Spleen (tissue), 11 donors: Measurements from ENCODE around the gene FBN3. TPM values are rescaled to one million over a fixed set of nuclear protein-coding genes. Genes with fewer than 3 reads are reported as not detected.
A peak's percentile ranks its signal among the peaks of the same experiment; 100 is the strongest.

Experiments
- DNase-seq: peaks from one replicate; pipeline ENCODE4 v3.0.0-alpha.2; 2020
- H3K27ac ChIP-seq, 8 donors: fragments of 200-600 bp; sonication (generic) in 7 of 8; 1 replicate in 4 of 8; 2 replicates in 4 of 8; pipeline versions ENCODE4 v1.5.0 to v1.8.0; 2016 to 2021; ENCODE audit warnings: inconsistent platforms in 4 of 8, mild to moderate bottlenecking in 4 of 8, moderate library complexity in 1 of 8
- H3K27me3 ChIP-seq, 7 donors: fragments of 200-600 bp; sonication (generic) in 6 of 7; replicated peaks in 1 of 7; 1 replicate in 4 of 7; 2 replicates in 3 of 7; pipeline versions ENCODE4 v1.5.0 to v1.8.0; 2016 to 2021; ENCODE audit warnings: inconsistent platforms in 3 of 7, mild to moderate bottlenecking in 1 of 7
- H3K36me3 ChIP-seq, 6 donors: fragments of 200-600 bp; sonication (generic) in 5 of 6; 1 replicate in 4 of 6; 2 replicates in 2 of 6; pipeline versions ENCODE4 v1.5.0 to v1.8.0; 2016 to 2021; ENCODE audit warnings: inconsistent platforms in 2 of 6
- H3K4me1 ChIP-seq, 6 donors: fragments of 200-600 bp; sonication (generic) in 5 of 6; 1 replicate in 3 of 6; 2 replicates in 3 of 6; pipeline versions ENCODE4 v1.5.0 to v1.8.0; 2016 to 2021; ENCODE audit warnings: inconsistent platforms in 3 of 6
- H3K4me3 ChIP-seq, 8 donors: fragments of 200-600 bp; sonication (generic) in 7 of 8; 1 replicate in 4 of 8; 2 replicates in 4 of 8; pipeline versions ENCODE4 v1.5.0 to v1.8.0; 2016 to 2021; ENCODE audit warnings: inconsistent platforms in 4 of 8, mild to moderate bottlenecking in 4 of 8, moderate library complexity in 2 of 8
- H3K9me3 ChIP-seq, 8 donors: fragments of 200-600 bp; sonication (generic) in 7 of 8; 1 replicate in 4 of 8; 2 replicates in 4 of 8; pipeline versions ENCODE4 v1.5.0 to v1.8.0; 2016 to 2021; ENCODE audit warnings: inconsistent platforms in 4 of 8
- CTCF ChIP-seq, 11 experiments: fragments of 200-600 bp in 7 of 11; fragments of 450-650 bp in 4 of 11; sonication (generic) in 4 of 11; IDR thresholded peaks in 8 of 11; conservative IDR thresholded peaks in 3 of 11; 1 replicate in 7 of 11; 2 replicates in 4 of 11; pipeline versions ENCODE4 v1.4.0 to v1.8.0; 2016 to 2021; ENCODE audit warnings: antibody characterized with exemption in 11 of 11, inconsistent platforms in 4 of 11, mild to moderate bottlenecking in 1 of 11
- POLR2A ChIP-seq, 3 donors: fragments of 450-650 bp; IDR thresholded peaks; one replicate each; pipeline ENCODE4 v1.5.1; 2017; ENCODE audit warnings: antibody characterized with exemption in 3 of 3, mild to moderate bottlenecking in 1 of 3
- POLR2AphosphoS5 ChIP-seq, 3 donors: sonication (generic); formaldehyde crosslinking; IDR thresholded peaks; one replicate each; pipeline ENCODE4 v1.5.1; 2017; ENCODE audit warnings: antibody characterized with exemption in 3 of 3
- WGBS, 5 donors: extraction: QIAGEN DNeasy Blood & Tissue Kit in 3 of 5; methylation state at CpG; one replicate each; pipeline versions ENCODE4 v1.1.5 to v1.1.7; 2013 to 2018; 5-methylcytosine and 5-hydroxymethylcytosine counted together
- intact Hi-C: fragments of 100-400 bp; cut with DNase I; formaldehyde crosslinking; loops from one replicate; pipeline ENCODE4 v1.15.0; 2023; ENCODE audit warnings: low total_unique reads
- polyA plus RNA-seq, 3 donors: library from polyadenylated mRNA; stranded (reverse); fragments of 200-250 nt; gene quantifications; one replicate each; pipeline ENCODE4 v1.2.1, GENCODE V29; 2013
- total RNA-seq, 7 donors: library from RNA; depleted of rRNA in 3 of 7; stranded (reverse); fragments of >200 nt in 3 of 7; fragmentation: NEBNext Ultra II Directional in 4 of 7; extraction: Animal tissue kit (Norgen Biotek cat#: 25700) in 4 of 7; gene quantifications; one replicate each; pipeline versions ENCODE4 v1.1.0 to v1.2.1, GENCODE V29; 2016 to 2021
- donor health status: healthy with polysubstance abuse.
- donor health status: DM: no; HTN: no; CAD: no; lungs with moderate emphysema.
- donor health status: DM: no; HTN: no; CAD: no.
- donor health status: Bipolar disorder and iron deficiency.
- donor health status: healthy.
- donor health status: DM: no; HTN: no; CAD: no.
- donor health status: DM: yes; HTN: yes; CAD: no.

Gene FBN3
- total and polyA plus RNA-seq, 10 donors = 0.02 TPM; not detected in 9

GRCh38 chr19:8050274-8051096 lies 98.9 kb downstream of the FBN3 start:
- Histone ChIP-seq H3K27ac (peak overlapping the region in 1 of 8 donors; percentile 31), H3K27me3 (peaks cover 0 to 11% (median 0%) of the 10 kb centered on the region in 7 donors), H3K4me1 (peaks cover 0 to 32% (median 21%) of the 10 kb centered on the region in 6 donors), H3K4me3 (peak overlapping the region; percentile 21 to 65 (median 32)), H3K36me3 (no peaks in the 10 kb centered on the region), H3K9me3 (no peaks in the 10 kb centered on the region)
- intact Hi-C loops = no loop called here
- TF ChIP-seq POLR2AphosphoS5 (IDR thresholded peaks at IDR 0.05) = peak in 2 of 3 donors; percentile 42 to 69
- TF ChIP-seq POLR2A (IDR thresholded peaks at IDR 0.05) = no peak
- TF ChIP-seq CTCF (IDR thresholded peaks at IDR 0.05 in 8 of 11, conservative IDR thresholded peaks at IDR 0.05 in 3 of 11) = no peak
- 5 to 9% (median 7%) methylated on average over 26 to 49 of the region's 49 CpGs for WGBS, 5 donors
- DNase-seq = peak; percentile 94

- Histone ChIP-seq H3K9me3 (no peaks in the 10 kb centered on the region), H3K4me1 (peaks cover 0 to 21% (median 13%) of the 10 kb centered on the region in 6 donors), H3K36me3 (no peaks in the 10 kb centered on the region), H3K4me3 (no peak overlapping the region), H3K27me3 (peaks cover 0 to 13% (median 0%) of the 10 kb centered on the region in 7 donors), H3K27ac (no peak overlapping the region)
- DNase-seq = no peak
- TF ChIP-seq POLR2A (IDR thresholded peaks at IDR 0.05) (no peak), CTCF (IDR thresholded peaks at IDR 0.05 in 8 of 11, conservative IDR thresholded peaks at IDR 0.05 in 3 of 11) (no peak)
- WGBS, 5 donors = 38 to 75% (median 53%) methylated on average over 2 to 3 of the region's 3 CpGs
- intact Hi-C loops = no loop called here
These were observed 102.7 kb downstream of the FBN3 start for GRCh38 chr19:8046569-8047165.

GRCh38 chr19:8045872-8046568 lies 103.4 kb downstream of the FBN3 start:
- Histone ChIP-seq H3K9me3 (no peaks in the 10 kb centered on the region), H3K27me3 (peaks cover 0 to 17% (median 0%) of the 10 kb centered on the region in 7 donors), H3K4me1 (peaks cover 0 to 14% (median 10%) of the 10 kb centered on the region in 6 donors), H3K36me3 (no peaks in the 10 kb centered on the region), H3K27ac (no peak overlapping the region), H3K4me3 (no peak overlapping the region)
- WGBS, 5 donors = 75 to 83% (median 77%) methylated on average over 9 to 10 of the region's 10 CpGs
- TF ChIP-seq POLR2A (IDR thresholded peaks at IDR 0.05) (no peak), CTCF (IDR thresholded peaks at IDR 0.05 in 8 of 11, conservative IDR thresholded peaks at IDR 0.05 in 3 of 11) (no peak), POLR2AphosphoS5 (IDR thresholded peaks at IDR 0.05) (no peak)
- intact Hi-C loops = no loop called here
- no peak for DNase-seq
